ENCODE results near the gene AKT2. TPM values are rescaled to one million over a fixed set of nuclear protein-coding genes. Genes with fewer than 3 reads are reported as not detected.

The AKT2 gene
- polyA plus RNA-seq, 1 donor (not counting 4 experiments of a cell fraction or from before 2014, with no cell fraction given): 108 TPM

- H4K20me1 ChIP-seq (ENCODE audit: control insufficient read depth, extremely low read depth, insufficient read depth, low read length): peaks cover 10% of the 10 kb centered on the region
Measured at GRCh38 chr19:40254714-40255418, 30.3 kb downstream of the AKT2 start.

GRCh38 chr19:40253611-40254092 lies 31.5 kb downstream of the AKT2 start:
- Histone ChIP-seq H3K27me3 (ENCODE audit: control insufficient read depth, extremely low read depth, insufficient read depth, low read length) (no peaks in the 10 kb centered on the region), H3K4me2 (ENCODE audit: control insufficient read depth, extremely low read depth, insufficient read depth, low read depth, low read length) (no peak overlapping the region), H2AFZ (ENCODE audit: control insufficient read depth, low read length) (no peak overlapping the region), H3K9me1 (ENCODE audit: control insufficient read depth, extremely low read depth, insufficient read depth, low read length) (peaks cover 6% of the 10 kb centered on the region), H3K36me3 (ENCODE audit: control insufficient read depth in 2 of 2, extremely low read depth in 1 of 2, insufficient read depth in 2 of 2, low read length in 2 of 2) (peaks cover 8 to 21% of the 10 kb centered on the region in 2 experiments), H4K20me1 (ENCODE audit: control insufficient read depth, extremely low read depth, insufficient read depth, low read length) (peaks cover 10% of the 10 kb centered on the region), H3K27ac (ENCODE audit: control insufficient read depth, insufficient read depth, low read length) (no peak overlapping the region), H3K4me1 (ENCODE audit: control insufficient read depth, extremely low read depth, insufficient read depth, low read length) (peaks cover 9% of the 10 kb centered on the region), H3K79me2 (ENCODE audit: control insufficient read depth, insufficient read depth, low read length) (peaks cover 22% of the 10 kb centered on the region), H3K4me3 (ENCODE audit: control insufficient read depth in 2 of 3, extremely low read depth in 1 of 3, insufficient read depth in 2 of 3, low read depth in 1 of 3, low read length in 3 of 3) (no peak overlapping the region), H3K9ac (ENCODE audit: control insufficient read depth, extremely low read depth, insufficient read depth, low read length) (no peak overlapping the region), H3K9me3 (ENCODE audit: control insufficient read depth, low read depth, low read length) (no peaks in the 10 kb centered on the region)
- DNase-seq (ENCODE audit: low read depth, low spot score): no peak
- dilution Hi-C loops (cut with MboI; ENCODE audit: extremely low pct_ligation_motif_present, low sequenced_read_pairs): no loop called here
- no peak for FAIRE-seq
- TF ChIP-seq, protein P1, sequence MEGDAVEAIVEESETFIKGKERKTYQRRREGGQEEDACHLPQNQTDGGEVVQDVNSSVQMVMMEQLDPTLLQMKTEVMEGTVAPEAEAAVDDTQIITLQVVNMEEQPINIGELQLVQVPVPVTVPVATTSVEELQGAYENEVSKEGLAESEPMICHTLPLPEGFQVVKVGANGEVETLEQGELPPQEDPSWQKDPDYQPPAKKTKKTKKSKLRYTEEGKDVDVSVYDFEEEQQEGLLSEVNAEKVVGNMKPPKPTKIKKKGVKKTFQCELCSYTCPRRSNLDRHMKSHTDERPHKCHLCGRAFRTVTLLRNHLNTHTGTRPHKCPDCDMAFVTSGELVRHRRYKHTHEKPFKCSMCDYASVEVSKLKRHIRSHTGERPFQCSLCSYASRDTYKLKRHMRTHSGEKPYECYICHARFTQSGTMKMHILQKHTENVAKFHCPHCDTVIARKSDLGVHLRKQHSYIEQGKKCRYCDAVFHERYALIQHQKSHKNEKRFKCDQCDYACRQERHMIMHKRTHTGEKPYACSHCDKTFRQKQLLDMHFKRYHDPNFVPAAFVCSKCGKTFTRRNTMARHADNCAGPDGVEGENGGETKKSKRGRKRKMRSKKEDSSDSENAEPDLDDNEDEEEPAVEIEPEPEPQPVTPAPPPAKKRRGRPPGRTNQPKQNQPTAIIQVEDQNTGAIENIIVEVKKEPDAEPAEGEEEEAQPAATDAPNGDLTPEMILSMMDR (optimal IDR thresholded peaks at IDR 0.05 in 1 of 3, IDR thresholded peaks at IDR 0.05 in 1 of 3, conservative IDR thresholded peaks at IDR 0.05 in 1 of 3; ENCODE audit: extremely low read depth in 1 of 3, insufficient read depth in 2 of 3, low read length in 3 of 3): no peak
- TF ChIP-seq EZH2 (IDR thresholded peaks at IDR 0.05; ENCODE audit: low read length): no peak

More at GRCh38 chr19:40254714-40255418, 30.3 kb downstream of the AKT2 start:
- H3K27me3 ChIP-seq (ENCODE audit: control insufficient read depth, extremely low read depth, insufficient read depth, low read length): no peaks in the 10 kb centered on the region
- H3K79me2 ChIP-seq (ENCODE audit: control insufficient read depth, insufficient read depth, low read length): peaks cover 20% of the 10 kb centered on the region
- dilution Hi-C loops (cut with MboI; ENCODE audit: extremely low pct_ligation_motif_present, low sequenced_read_pairs): no loop called here
- peaks cover 8 to 18% of the 10 kb centered on the region in 2 experiments for H3K36me3 ChIP-seq (ENCODE audit: control insufficient read depth in 2 of 2, extremely low read depth in 1 of 2, insufficient read depth in 2 of 2, low read length in 2 of 2)
- H2AFZ ChIP-seq (ENCODE audit: control insufficient read depth, low read length): no peak overlapping the region
- DNase-seq (ENCODE audit: low read depth, low spot score) (no peak), FAIRE-seq (no peak)
- H3K4me3 ChIP-seq (ENCODE audit: control insufficient read depth in 2 of 3, extremely low read depth in 1 of 3, insufficient read depth in 2 of 3, low read depth in 1 of 3, low read length in 3 of 3): no peak overlapping the region
- peaks cover 9% of the 10 kb centered on the region for H3K4me1 ChIP-seq (ENCODE audit: control insufficient read depth, extremely low read depth, insufficient read depth, low read length)
- TF ChIP-seq EZH2 (IDR thresholded peaks at IDR 0.05; ENCODE audit: low read length): no peak
- TF ChIP-seq, protein P1 (optimal IDR thresholded peaks at IDR 0.05 in 1 of 3, IDR thresholded peaks at IDR 0.05 in 1 of 3, conservative IDR thresholded peaks at IDR 0.05 in 1 of 3; ENCODE audit: extremely low read depth in 1 of 3, insufficient read depth in 2 of 3, low read length in 3 of 3): no peak
- H3K9me1 ChIP-seq (ENCODE audit: control insufficient read depth, extremely low read depth, insufficient read depth, low read length): peaks cover 6% of the 10 kb centered on the region
- H3K9ac ChIP-seq (ENCODE audit: control insufficient read depth, extremely low read depth, insufficient read depth, low read length): no peak overlapping the region
- no peak overlapping the region for H3K4me2 ChIP-seq (ENCODE audit: control insufficient read depth, extremely low read depth, insufficient read depth, low read depth, low read length)
- H3K9me3 ChIP-seq (ENCODE audit: control insufficient read depth, low read depth, low read length): no peaks in the 10 kb centered on the region
- no peak overlapping the region for H3K27ac ChIP-seq (ENCODE audit: control insufficient read depth, insufficient read depth, low read length)

Measured in keratinocyte (primary cell).